ENCODE data around the gene TRIM41.

Gene TRIM41

DNA sequence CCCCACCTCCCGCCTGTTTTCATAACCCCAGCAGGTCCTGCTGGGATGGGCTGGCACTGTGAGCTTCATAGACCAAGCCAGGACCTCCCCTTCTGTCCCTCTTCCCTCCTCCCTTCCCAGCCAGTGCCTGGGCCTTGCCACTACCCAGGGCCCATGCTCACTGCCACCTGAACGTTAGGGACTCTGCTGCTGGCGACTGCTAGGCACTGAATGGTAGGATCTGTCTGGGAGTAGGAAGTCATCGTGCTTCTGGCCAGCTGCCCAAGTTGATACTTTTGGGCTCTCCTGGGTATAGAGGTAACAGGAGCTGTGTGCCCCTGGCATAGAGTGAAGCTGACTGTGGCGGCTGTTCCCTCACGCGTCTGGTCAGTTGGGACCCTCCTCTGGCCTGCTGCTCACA, 8.4 kb downstream of the TRIM41 start:
- H3K4me3 ChIP-seq (replicated peaks; ENCODE audit: insufficient read depth, low read length) = no peak overlapping the region
- TF ChIP-seq, protein P1, sequence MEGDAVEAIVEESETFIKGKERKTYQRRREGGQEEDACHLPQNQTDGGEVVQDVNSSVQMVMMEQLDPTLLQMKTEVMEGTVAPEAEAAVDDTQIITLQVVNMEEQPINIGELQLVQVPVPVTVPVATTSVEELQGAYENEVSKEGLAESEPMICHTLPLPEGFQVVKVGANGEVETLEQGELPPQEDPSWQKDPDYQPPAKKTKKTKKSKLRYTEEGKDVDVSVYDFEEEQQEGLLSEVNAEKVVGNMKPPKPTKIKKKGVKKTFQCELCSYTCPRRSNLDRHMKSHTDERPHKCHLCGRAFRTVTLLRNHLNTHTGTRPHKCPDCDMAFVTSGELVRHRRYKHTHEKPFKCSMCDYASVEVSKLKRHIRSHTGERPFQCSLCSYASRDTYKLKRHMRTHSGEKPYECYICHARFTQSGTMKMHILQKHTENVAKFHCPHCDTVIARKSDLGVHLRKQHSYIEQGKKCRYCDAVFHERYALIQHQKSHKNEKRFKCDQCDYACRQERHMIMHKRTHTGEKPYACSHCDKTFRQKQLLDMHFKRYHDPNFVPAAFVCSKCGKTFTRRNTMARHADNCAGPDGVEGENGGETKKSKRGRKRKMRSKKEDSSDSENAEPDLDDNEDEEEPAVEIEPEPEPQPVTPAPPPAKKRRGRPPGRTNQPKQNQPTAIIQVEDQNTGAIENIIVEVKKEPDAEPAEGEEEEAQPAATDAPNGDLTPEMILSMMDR (IDR thresholded peaks at IDR 0.05; ENCODE audit: insufficient read depth, low read length) = no peak
- TF ChIP-seq POLR2AphosphoS5 (IDR thresholded peaks at IDR 0.05; ENCODE audit: low read depth) (no peak), SPI1 (IDR thresholded peaks at IDR 0.05; ENCODE audit: borderline replicate concordance, low read depth) (no peak), GABPA (IDR thresholded peaks at IDR 0.05; ENCODE audit: low read depth) (no peak)
- TF ChIP-seq, protein P2, sequence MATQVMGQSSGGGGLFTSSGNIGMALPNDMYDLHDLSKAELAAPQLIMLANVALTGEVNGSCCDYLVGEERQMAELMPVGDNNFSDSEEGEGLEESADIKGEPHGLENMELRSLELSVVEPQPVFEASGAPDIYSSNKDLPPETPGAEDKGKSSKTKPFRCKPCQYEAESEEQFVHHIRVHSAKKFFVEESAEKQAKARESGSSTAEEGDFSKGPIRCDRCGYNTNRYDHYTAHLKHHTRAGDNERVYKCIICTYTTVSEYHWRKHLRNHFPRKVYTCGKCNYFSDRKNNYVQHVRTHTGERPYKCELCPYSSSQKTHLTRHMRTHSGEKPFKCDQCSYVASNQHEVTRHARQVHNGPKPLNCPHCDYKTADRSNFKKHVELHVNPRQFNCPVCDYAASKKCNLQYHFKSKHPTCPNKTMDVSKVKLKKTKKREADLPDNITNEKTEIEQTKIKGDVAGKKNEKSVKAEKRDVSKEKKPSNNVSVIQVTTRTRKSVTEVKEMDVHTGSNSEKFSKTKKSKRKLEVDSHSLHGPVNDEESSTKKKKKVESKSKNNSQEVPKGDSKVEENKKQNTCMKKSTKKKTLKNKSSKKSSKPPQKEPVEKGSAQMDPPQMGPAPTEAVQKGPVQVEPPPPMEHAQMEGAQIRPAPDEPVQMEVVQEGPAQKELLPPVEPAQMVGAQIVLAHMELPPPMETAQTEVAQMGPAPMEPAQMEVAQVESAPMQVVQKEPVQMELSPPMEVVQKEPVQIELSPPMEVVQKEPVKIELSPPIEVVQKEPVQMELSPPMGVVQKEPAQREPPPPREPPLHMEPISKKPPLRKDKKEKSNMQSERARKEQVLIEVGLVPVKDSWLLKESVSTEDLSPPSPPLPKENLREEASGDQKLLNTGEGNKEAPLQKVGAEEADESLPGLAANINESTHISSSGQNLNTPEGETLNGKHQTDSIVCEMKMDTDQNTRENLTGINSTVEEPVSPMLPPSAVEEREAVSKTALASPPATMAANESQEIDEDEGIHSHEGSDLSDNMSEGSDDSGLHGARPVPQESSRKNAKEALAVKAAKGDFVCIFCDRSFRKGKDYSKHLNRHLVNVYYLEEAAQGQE (IDR thresholded peaks at IDR 0.05; ENCODE audit: insufficient replicate concordance, low read depth) = no peak
- no peak overlapping the region for H3K27ac ChIP-seq (replicated peaks)
- no peak for DNase-seq (ENCODE audit: low read depth in 1 of 2, low spot score in 1 of 2)
- no peaks in the 10 kb centered on the region for H3K27me3 ChIP-seq (ENCODE audit: insufficient read depth, poor library complexity, severe bottlenecking)

DNA sequence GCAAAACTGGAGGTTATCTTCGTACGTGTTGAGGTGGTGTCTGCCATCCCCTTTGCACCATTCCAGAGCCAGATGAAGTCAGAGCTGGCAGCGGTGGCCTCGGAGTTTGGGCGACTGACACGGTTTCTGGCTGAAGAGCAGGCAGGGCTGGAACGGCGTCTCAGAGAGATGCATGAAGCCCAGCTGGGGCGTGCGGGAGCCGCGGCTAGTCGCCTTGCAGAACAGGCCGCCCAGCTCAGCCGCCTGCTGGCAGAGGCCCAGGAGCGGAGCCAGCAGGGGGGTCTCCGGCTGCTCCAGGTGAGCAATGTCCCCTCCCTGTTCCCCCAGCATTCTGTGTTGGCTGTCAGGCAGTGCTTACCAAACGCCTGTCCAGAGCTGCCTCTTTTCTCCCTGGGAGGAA, 9.5 kb downstream of the TRIM41 start:
- no peak for DNase-seq (ENCODE audit: low read depth in 1 of 2, low spot score in 1 of 2)
- Histone ChIP-seq H3K27ac (replicated peaks) (no peak overlapping the region), H3K4me3 (replicated peaks; ENCODE audit: insufficient read depth, low read length) (no peak overlapping the region), H3K27me3 (ENCODE audit: insufficient read depth, poor library complexity, severe bottlenecking) (no peaks in the 10 kb centered on the region)
- TF ChIP-seq, protein P1 (IDR thresholded peaks at IDR 0.05; ENCODE audit: insufficient read depth, low read length) = no peak
- TF ChIP-seq SPI1 (IDR thresholded peaks at IDR 0.05; ENCODE audit: borderline replicate concordance, low read depth) (no peak), GABPA (IDR thresholded peaks at IDR 0.05; ENCODE audit: low read depth) (no peak), POLR2AphosphoS5 (IDR thresholded peaks at IDR 0.05; ENCODE audit: low read depth) (no peak)
- TF ChIP-seq, protein P2 (IDR thresholded peaks at IDR 0.05; ENCODE audit: insufficient replicate concordance, low read depth) = no peak

DNA sequence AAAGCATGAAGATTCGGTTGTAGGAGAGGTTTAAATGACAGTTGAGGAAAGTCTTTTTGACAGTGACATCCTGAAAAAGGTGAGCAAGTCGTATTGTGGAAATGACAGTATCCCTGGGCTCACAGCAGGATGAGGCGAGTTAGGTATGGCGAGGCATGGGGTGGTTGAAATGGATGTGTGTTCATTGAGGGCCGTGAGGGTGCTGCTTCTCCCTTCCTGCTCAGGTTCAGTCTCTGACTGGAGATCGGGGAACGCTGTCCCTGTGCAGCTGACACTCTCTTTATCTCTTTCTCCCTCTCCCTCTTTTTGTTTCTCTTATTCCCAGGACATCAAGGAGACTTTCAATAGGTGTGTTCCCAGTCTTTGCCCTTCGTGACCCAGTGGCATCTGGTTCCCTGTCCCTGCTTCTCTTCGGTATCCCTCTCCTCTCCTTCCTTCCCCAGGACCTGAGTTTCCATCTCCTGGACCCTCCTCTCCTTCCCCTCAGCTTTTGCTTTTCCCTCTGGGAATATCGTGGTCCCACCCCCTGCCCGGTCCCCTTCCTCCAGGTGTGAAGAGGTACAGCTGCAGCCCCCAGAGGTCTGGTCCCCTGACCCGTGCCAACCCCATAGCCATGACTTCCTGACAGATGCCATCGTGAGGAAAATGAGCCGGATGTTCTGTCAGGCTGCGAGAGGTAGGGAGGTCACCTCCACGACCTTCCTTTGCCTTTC, 10.2 kb downstream of the TRIM41 start:
- no peak for DNase-seq (ENCODE audit: low read depth in 1 of 2, low spot score in 1 of 2)
- no peaks in the 10 kb centered on the region for H3K27me3 ChIP-seq (ENCODE audit: insufficient read depth, poor library complexity, severe bottlenecking)
- H3K4me3 ChIP-seq (replicated peaks; ENCODE audit: insufficient read depth, low read length) = no peak overlapping the region
- TF ChIP-seq POLR2AphosphoS5 (IDR thresholded peaks at IDR 0.05; ENCODE audit: low read depth) (no peak), SPI1 (IDR thresholded peaks at IDR 0.05; ENCODE audit: borderline replicate concordance, low read depth) (no peak), GABPA (IDR thresholded peaks at IDR 0.05; ENCODE audit: low read depth) (no peak)
- TF ChIP-seq, protein P2 (IDR thresholded peaks at IDR 0.05; ENCODE audit: insufficient replicate concordance, low read depth) = no peak
- TF ChIP-seq, protein P1 (IDR thresholded peaks at IDR 0.05; ENCODE audit: insufficient read depth, low read length) = no peak
- H3K27ac ChIP-seq (replicated peaks) = no peak overlapping the region
